ENCODE data around the gene RIOX2.

The RIOX2 gene

DNA sequence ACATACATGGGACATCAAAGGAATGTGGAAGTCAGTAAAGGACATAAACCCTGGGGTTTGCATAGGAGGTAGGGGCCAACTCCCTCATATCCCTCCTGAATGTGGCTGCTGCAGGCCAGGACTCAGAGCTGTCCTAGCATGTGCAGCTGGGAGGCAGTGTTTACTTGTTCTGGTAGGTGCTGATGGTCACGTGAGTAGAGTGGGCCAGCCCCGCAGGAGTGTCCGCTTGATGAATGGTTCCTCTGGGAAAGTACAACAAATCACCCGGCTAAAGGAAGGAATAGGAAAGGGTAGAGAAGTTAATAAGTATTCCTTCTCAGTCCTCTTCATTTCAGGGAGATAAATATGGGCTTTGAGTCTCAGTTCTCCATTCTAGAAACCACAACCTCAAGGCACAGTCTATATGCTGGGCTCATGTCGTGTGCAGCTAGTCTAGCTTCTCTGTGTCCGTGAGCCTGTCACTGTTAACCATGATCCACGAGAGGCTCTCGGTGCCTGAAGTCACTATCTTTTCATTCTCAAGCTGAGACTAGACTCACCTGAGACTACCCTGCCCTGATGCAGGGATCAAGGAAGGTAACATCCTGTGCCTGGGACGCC, 17.9 kb downstream of the RIOX2 start:
- no peak for DNase-seq (ENCODE audit: insufficient read length, low spot score)
- no peak for TF ChIP-seq POLR2A (IDR thresholded peaks at IDR 0.05; ENCODE audit: low read depth, low read length)
- no peak for FAIRE-seq

- no peak for DNase-seq (ENCODE audit: insufficient read length, low spot score)
- no peak for TF ChIP-seq POLR2A (IDR thresholded peaks at IDR 0.05; ENCODE audit: low read depth, low read length)
- no peak for FAIRE-seq
These were observed 19.4 kb downstream of the RIOX2 start for GRCh38 chr3:97952872-97953271.

DNA sequence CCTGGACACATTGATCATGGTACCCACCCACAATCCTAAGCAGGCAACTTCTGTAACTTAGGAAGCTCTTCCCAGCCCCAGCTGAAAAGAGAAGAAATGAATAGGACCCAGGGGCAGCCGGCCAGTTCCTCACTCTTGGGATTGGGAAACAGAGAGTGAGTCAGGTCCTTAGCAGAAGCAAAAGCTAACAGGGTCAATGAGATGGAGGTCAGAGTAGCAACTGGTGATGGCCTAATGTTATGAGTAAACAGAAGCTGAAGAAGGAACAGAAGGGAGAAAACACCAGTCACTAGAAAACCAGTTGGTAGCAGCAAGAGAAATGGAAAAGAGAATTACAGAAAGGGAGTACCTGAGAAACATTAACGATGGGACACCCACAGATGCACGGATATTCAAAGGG, 20.0 kb downstream of the RIOX2 start:
- DNase-seq (ENCODE audit: insufficient read length, low spot score) = no peak
- TF ChIP-seq POLR2A (IDR thresholded peaks at IDR 0.05; ENCODE audit: low read depth, low read length) = no peak
- FAIRE-seq = no peak

DNA sequence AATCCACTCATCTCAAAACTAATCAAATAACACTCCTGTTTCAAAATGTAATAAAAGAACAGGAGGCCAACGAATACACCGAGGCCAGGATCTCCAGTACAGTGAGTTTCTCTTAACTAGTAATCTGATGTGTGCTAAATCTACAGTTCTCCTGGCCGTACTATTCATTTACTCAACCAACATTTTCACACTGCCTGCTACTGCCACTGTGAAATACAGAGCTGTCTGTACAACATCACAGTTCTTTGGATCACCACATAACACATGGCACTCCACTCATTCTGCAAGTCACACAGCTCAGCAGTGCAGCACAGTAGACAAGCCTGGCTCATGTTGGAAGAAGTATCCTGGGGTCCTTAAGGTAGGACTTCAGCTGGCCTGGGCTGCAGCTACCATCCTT, 21.9 kb downstream of the RIOX2 start:
- DNase-seq (ENCODE audit: insufficient read length, low spot score) (no peak), FAIRE-seq (no peak)
- no peak for TF ChIP-seq POLR2A (IDR thresholded peaks at IDR 0.05; ENCODE audit: low read depth, low read length)

GRCh38 chr3:97949743-97950142, 22.5 kb downstream of the RIOX2 start:
- FAIRE-seq = no peak
- TF ChIP-seq POLR2A (IDR thresholded peaks at IDR 0.05; ENCODE audit: low read depth, low read length) = no peak

DNA sequence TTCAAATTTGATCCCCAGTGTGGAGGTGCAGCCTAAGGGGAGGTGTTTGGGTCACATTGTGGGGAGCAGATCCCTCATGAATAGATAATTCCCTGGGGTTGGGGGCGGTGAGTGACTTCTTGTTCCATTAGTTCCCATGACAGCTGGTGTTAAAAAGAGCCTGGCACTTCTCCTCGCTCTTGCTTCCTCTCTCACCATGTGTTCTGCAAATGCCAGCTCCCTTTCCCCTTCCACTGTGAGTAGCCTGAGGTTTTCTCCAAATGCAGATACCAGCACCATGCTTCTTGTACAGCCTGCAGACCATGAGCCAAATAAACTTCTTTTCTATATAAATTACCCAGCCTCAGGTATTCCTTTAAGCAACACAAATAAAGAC, 23.1 kb downstream of the RIOX2 start:
- no peak for TF ChIP-seq POLR2A (IDR thresholded peaks at IDR 0.05; ENCODE audit: low read depth, low read length)
- FAIRE-seq (no peak), DNase-seq (ENCODE audit: insufficient read length, low spot score) (no peak)

More at GRCh38 chr3:97949743-97950142, 22.5 kb downstream of the RIOX2 start:
- DNase-seq (ENCODE audit: insufficient read length, low spot score) = no peak

GRCh38 chr3:97948351-97949109, 23.7 kb downstream of the RIOX2 start:
- FAIRE-seq = no peak
- TF ChIP-seq POLR2A (IDR thresholded peaks at IDR 0.05; ENCODE audit: low read depth, low read length) = no peak
- no peak for DNase-seq (ENCODE audit: insufficient read length, low spot score)

- no peak for FAIRE-seq
- TF ChIP-seq POLR2A (IDR thresholded peaks at IDR 0.05; ENCODE audit: low read depth, low read length) = no peak
- DNase-seq (ENCODE audit: insufficient read length, low spot score) = no peak
These were observed 29.3 kb downstream of the RIOX2 start for GRCh38 chr3:97942801-97943546.

DNA sequence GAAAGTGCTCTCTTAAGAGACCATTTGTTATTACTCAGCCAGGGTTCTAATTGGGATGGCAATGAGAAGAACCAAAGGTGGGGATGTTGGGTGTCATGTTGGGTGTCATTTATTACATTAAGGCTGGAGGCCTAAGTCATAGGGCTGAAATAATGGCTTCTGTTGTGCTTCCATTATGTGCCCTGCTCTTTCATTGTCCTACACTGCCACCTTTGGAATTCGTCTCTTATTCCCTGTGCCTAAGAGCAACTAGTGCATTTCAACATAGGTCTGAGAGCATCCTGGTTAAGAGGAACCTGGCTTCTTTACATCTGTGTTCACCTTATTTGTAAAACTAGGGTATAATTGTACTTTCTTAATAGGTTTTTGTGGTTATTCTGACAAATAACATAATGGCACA, 32.2 kb downstream of the RIOX2 start:
- DNase-seq (ENCODE audit: insufficient read length, low spot score) = no peak
- TF ChIP-seq POLR2A (IDR thresholded peaks at IDR 0.05; ENCODE audit: low read depth, low read length) = no peak
- no peak for FAIRE-seq

- FAIRE-seq = no peak
- DNase-seq (ENCODE audit: insufficient read length, low spot score) = no peak
- no peak for TF ChIP-seq POLR2A (IDR thresholded peaks at IDR 0.05; ENCODE audit: low read depth, low read length)
These were observed 32.8 kb downstream of the RIOX2 start for GRCh38 chr3:97939401-97939800.

DNA sequence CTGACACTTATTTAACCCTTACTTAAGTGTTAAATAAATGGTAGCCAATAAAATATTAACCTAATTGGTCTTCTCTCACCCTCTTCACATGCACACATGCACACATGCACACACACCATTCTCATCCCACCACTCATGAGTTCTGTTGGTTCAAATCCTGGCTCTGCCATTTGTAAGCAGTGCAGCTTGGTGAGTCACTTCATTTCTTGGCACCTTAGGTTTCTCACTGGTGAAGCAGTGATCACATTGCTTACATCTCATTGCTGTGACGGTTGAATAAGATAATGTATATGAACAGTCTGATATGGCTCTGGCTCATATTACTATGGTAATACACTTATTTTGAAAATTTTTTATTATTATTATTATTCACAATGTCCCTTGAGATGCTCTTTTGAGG, 33.8 kb downstream of the RIOX2 start:
- TF ChIP-seq POLR2A (IDR thresholded peaks at IDR 0.05; ENCODE audit: low read depth, low read length) = no peak
- DNase-seq (ENCODE audit: insufficient read length, low spot score) (no peak), FAIRE-seq (no peak)

DNA sequence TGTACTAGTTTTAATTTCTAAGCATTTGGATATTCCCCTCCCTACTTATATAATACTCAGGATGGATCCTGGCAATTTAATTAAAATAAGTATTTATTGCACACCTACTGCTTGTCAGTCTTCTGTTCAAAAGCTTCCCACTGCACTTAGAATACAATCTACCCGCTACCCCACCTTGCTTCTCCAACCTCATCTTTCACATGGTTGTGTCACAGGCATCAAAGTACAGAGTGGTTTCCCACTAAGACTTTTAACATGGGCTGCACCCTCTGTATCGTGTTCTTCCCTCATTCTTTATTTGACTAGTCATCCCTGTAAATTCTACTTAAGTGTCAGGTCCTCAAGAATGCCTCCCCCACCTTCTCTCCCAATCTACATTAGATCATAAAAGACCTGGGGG, 35.0 kb downstream of the RIOX2 start:
- DNase-seq (ENCODE audit: insufficient read length, low spot score) = no peak
- no peak for TF ChIP-seq POLR2A (IDR thresholded peaks at IDR 0.05; ENCODE audit: low read depth, low read length)
- FAIRE-seq = no peak

GRCh38 chr3:97935842-97936241, 36.4 kb downstream of the RIOX2 start:
- TF ChIP-seq POLR2A (IDR thresholded peaks at IDR 0.05; ENCODE audit: low read depth, low read length) = no peak
- DNase-seq (ENCODE audit: insufficient read length, low spot score) (no peak), FAIRE-seq (no peak)

GRCh38 chr3:97934980-97935695, 37.1 kb downstream of the RIOX2 start:
- no peak for TF ChIP-seq POLR2A (IDR thresholded peaks at IDR 0.05; ENCODE audit: low read depth, low read length)
- FAIRE-seq (no peak), DNase-seq (ENCODE audit: insufficient read length, low spot score) (no peak)
